ENCODE measurements around the gene SMO. TPM values are rescaled to one million over a fixed set of nuclear protein-coding genes. Genes with fewer than 3 reads are reported as not detected.

Gene SMO
- total RNA-seq, 2 experiments from 2014 or later, result not detected

DNA sequence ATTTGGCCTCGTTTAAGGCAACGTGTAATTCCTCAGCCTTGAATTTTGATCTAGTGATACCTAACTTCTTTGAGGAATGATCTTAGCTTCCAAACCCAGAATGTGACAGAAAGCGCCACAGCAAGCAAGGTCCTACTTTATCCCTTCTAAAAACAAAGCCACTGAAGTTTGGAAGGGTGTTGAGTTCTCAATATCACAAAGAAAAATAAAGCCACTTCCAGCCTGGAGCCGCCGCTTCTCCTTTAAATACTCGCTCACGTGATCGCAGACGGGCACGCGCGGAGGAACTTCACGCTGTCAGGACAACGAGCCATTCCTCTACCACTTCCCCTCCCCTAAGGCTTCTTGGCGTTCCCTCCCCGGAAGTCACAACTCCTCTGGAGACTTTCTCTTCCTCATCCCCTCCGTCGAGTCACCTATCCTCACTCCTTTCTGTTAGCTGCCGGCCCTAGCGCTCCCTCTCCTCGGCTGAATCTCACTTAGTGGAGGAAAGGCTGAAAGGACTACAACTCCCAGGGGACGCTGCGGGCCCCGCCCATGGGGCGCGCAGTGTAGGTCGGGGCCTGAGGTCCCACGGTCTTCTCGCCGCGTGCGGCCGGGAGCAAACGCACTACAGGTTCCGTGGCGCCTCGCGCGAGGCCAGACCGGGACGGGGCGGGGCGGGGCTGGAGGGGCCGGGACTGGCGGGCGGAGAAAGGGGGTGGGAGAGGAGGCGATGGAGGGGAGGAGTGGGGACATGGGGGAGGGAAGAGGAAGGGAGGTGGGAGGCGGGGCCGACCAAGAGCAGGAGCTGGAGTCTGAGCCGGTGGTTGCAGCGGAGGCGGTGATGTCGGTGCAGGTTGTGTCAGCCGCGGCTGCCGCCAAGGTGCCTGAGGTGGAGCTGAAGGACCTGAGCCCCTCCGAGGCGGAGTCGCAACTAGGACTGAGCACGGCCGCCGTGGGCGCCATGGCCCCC is 36.1 kb downstream of the SMO start, which contains the start of gene AHCYL2:
AHCYL2 (plus strand) TSS at position 780 of the 955 bp plus-strand sequence.
- Mint-ChIP-seq H3K4me3 (peak within 1 kb of the TSS; percentile 96), H3K27ac (peak within 1 kb of the TSS; percentile 89), H3K9me3 (no peaks in the 10 kb centered on the region), H3K36me3 (ENCODE audit: low read depth) (peaks cover 3% of the 10 kb centered on the region), H3K4me1 (ENCODE audit: low read depth) (peaks cover 56% of the 10 kb centered on the region), H3K27me3 (no peaks in the 10 kb centered on the region)
- ATAC-seq (ENCODE audit: poor library complexity), result peak; percentile 89
- TF ChIP-seq CTCF (IDR thresholded peaks at IDR 0.05), result no peak
- Histone ChIP-seq H3K27me3 (ENCODE audit: control insufficient read depth in 1 of 2, insufficient read depth in 2 of 2, low read length in 2 of 2) (no peaks in the 10 kb centered on the region), H3K36me3 (ENCODE audit: insufficient read depth, low read length) (no peaks in the 10 kb centered on the region), H3K4me1 (ENCODE audit: insufficient read depth, low read length) (peaks cover 25% of the 10 kb centered on the region), H3K27ac (ENCODE audit: low read depth in 1 of 2, low read length in 2 of 2) (peak within 1 kb of the TSS; percentile 72 to 97), H3K9me3 (ENCODE audit: control insufficient read depth in 1 of 2, insufficient read depth in 1 of 2, low read length in 2 of 2) (no peaks in the 10 kb centered on the region), H3K4me3 (ENCODE audit: low read length) (peak within 1 kb of the TSS; percentile 91)
- DNase-seq, result peak; percentile 96 to 99 (median 98)
- ChIA-PET POLR2A (interaction anchor here (0.6 to 1.4 kb wide), 15 partner anchors 11 to 765 kb away, joined by 3 to 6 read pairs (median 3); partner anchors contain the start of gene NRF1), CTCF (interaction anchor here (1.3 to 1.9 kb wide), 2 partner anchors 47 to 74 kb away, joined by 3 to 9 read pairs; no protein-coding TSS in a partner anchor)
- intact Hi-C loops (cut with DNase I, micrococcal nuclease), result loop anchor here in 1 of 2 experiments (5.0 to 10.0 kb wide), 6 partner anchors 167 to 882 kb away; partner anchors contain the start of genes RBM28, SMKR1, STRIP2 and TNPO3

DNA sequence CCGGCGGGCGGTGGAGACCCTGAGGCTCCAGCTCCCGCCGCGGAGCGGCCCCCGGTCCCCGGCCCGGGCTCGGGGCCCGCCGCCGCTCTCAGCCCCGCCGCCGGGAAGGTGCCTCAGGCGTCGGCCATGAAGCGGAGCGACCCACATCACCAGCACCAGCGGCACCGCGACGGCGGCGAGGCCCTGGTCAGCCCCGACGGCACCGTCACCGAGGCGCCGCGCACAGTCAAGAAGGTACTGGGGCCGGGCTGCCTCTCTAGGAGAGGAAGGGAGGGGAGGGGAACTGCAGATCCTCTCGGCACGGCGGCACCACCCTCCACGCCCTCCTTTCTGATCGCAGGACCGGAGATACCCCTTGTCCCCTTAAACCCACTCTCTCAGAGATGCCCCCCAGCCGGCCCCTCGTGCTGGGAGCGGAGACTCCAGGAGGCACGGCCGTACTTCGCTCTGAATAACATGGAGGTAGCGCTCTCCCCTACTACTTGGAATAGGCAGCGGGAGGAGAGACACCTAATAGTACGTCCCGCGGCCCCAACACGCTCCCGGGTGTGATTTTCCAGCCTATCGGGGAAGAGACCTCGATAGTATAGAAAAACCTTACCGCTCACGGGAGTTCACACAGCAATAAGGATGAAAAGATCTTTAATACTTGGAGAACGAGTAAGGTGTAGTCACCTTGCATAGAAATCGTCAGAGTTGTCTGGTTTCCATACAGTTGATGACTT is 36.9 kb downstream of the SMO start:
- ChIA-PET POLR2A (interaction anchor here (0.6 to 1.4 kb wide), 16 partner anchors 10 to 765 kb away, joined by 3 to 6 read pairs (median 3); partner anchors contain the start of gene NRF1), CTCF (interaction anchor here (1.3 to 1.9 kb wide), 4 partner anchors 14 to 118 kb away, joined by 3 to 9 read pairs (median 4); no protein-coding TSS in a partner anchor)
- no peak for TF ChIP-seq CTCF (IDR thresholded peaks at IDR 0.05)
- Histone ChIP-seq H3K27ac (ENCODE audit: low read depth in 1 of 2, low read length in 2 of 2) (peak overlapping the region; percentile 46 to 65), H3K4me1 (ENCODE audit: insufficient read depth, low read length) (peaks cover 25% of the 10 kb centered on the region), H3K4me3 (ENCODE audit: low read length) (peak overlapping the region; percentile 91), H3K9me3 (ENCODE audit: control insufficient read depth in 1 of 2, insufficient read depth in 1 of 2, low read length in 2 of 2) (no peaks in the 10 kb centered on the region), H3K27me3 (ENCODE audit: control insufficient read depth in 1 of 2, insufficient read depth in 2 of 2, low read length in 2 of 2) (no peaks in the 10 kb centered on the region), H3K36me3 (ENCODE audit: insufficient read depth, low read length) (no peaks in the 10 kb centered on the region)
- ATAC-seq (ENCODE audit: poor library complexity), result peak; percentile 33
- Mint-ChIP-seq H3K9me3 (no peaks in the 10 kb centered on the region), H3K27ac (peak overlapping the region; percentile 89), H3K36me3 (ENCODE audit: low read depth) (peaks cover 3% of the 10 kb centered on the region), H3K27me3 (no peaks in the 10 kb centered on the region), H3K4me1 (ENCODE audit: low read depth) (peaks cover 58% of the 10 kb centered on the region), H3K4me3 (peak overlapping the region; percentile 96)
- intact Hi-C loops (cut with DNase I, micrococcal nuclease), result loop anchor here in 1 of 2 experiments (5.0 to 10.0 kb wide), 4 partner anchors 207 to 883 kb away; partner anchors contain the start of genes RBM28, SMKR1 and STRIP2
- DNase-seq, result peak in 13 of 14 experiments; percentile 21 to 75 (median 47)
